ENCODE measurements around the gene STXBP6. TPM values are rescaled to one million over a fixed set of nuclear protein-coding genes. Genes with fewer than 3 reads are reported as not detected.

The STXBP6 gene
- total and polyA plus RNA-seq, 2 of the 13 experiments (the other 11 are each of a cell fraction or from before 2014, with no cell fraction given), result 35.3 to 42.8 TPM

DNA sequence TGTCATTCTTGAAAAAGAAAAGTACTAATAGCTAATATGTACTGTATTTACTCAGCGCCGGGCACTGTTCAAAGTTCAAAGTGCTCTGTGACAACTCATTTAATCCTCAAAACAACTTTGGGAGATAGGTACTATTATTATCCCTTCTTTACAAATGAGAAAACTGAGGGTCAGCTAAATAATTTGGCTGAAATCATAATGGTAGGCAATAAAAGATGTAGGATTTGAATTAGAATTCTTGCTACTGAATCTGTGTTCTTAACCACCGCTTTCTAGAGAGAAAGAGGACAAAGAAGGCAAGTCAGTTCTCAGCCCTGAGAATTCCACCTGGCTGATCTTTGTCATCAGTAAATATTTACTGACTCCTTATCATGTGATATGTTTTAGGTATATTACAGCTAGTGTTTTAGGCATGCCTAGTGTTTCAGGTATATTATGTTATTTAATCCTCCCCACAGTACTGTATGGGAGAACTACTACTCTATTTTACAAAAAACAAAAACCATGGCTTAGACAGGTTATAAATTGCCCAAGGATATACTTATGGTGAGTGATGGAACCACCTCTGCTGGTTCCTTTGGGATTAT, 210.2 kb downstream of the STXBP6 start (continued):
- TF ChIP-seq, protein P1, sequence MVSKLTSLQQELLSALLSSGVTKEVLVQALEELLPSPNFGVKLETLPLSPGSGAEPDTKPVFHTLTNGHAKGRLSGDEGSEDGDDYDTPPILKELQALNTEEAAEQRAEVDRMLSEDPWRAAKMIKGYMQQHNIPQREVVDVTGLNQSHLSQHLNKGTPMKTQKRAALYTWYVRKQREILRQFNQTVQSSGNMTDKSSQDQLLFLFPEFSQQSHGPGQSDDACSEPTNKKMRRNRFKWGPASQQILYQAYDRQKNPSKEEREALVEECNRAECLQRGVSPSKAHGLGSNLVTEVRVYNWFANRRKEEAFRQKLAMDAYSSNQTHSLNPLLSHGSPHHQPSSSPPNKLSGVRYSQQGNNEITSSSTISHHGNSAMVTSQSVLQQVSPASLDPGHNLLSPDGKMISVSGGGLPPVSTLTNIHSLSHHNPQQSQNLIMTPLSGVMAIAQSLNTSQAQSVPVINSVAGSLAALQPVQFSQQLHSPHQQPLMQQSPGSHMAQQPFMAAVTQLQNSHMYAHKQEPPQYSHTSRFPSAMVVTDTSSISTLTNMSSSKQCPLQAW (CRISPR knock-in tag; IDR thresholded peaks at IDR 0.05), result no peak
- TF ChIP-seq, protein P2, sequence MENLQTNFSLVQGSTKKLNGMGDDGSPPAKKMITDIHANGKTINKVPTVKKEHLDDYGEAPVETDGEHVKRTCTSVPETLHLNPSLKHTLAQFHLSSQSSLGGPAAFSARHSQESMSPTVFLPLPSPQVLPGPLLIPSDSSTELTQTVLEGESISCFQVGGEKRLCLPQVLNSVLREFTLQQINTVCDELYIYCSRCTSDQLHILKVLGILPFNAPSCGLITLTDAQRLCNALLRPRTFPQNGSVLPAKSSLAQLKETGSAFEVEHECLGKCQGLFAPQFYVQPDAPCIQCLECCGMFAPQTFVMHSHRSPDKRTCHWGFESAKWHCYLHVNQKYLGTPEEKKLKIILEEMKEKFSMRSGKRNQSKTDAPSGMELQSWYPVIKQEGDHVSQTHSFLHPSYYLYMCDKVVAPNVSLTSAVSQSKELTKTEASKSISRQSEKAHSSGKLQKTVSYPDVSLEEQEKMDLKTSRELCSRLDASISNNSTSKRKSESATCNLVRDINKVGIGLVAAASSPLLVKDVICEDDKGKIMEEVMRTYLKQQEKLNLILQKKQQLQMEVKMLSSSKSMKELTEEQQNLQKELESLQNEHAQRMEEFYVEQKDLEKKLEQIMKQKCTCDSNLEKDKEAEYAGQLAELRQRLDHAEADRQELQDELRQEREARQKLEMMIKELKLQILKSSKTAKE (CRISPR knock-in tag; IDR thresholded peaks at IDR 0.05; ENCODE audit: borderline replicate concordance), result no peak
- TF ChIP-seq, protein P3, sequence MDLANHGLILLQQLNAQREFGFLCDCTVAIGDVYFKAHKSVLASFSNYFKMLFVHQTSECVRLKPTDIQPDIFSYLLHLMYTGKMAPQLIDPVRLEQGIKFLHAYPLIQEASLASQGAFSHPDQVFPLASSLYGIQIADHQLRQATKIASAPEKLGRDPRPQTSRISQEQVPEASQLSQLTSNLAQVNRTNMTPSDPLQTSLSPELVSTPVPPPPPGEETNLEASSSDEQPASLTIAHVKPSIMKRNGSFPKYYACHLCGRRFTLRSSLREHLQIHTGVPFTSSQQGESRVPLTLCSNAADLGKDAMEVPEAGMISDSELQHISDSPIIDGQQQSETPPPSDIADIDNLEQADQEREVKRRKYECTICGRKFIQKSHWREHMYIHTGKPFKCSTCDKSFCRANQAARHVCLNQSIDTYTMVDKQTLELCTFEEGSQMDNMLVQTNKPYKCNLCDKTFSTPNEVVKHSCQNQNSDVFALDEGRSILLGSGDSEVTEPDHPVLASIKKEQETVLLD (CRISPR knock-in tag; IDR thresholded peaks at IDR 0.05; ENCODE audit: low read depth), result no peak
- TF ChIP-seq, protein P4, sequence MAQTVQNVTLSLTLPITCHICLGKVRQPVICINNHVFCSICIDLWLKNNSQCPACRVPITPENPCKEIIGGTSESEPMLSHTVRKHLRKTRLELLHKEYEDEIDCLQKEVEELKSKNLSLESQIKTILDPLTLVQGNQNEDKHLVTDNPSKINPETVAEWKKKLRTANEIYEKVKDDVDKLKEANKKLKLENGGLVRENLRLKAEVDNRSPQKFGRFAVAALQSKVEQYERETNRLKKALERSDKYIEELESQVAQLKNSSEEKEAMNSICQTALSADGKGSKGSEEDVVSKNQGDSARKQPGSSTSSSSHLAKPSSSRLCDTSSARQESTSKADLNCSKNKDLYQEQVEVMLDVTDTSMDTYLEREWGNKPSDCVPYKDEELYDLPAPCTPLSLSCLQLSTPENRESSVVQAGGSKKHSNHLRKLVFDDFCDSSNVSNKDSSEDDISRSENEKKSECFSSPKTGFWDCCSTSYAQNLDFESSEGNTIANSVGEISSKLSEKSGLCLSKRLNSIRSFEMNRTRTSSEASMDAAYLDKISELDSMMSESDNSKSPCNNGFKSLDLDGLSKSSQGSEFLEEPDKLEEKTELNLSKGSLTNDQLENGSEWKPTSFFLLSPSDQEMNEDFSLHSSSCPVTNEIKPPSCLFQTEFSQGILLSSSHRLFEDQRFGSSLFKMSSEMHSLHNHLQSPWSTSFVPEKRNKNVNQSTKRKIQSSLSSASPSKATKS (CRISPR knock-in tag; IDR thresholded peaks at IDR 0.05), result no peak
- TF ChIP-seq ELF1 (CRISPR knock-in tag; IDR thresholded peaks at IDR 0.05), result no peak
- TF ChIP-seq RXRB (CRISPR knock-in tag; IDR thresholded peaks at IDR 0.05; ENCODE audit: borderline replicate concordance), result peak; percentile 77
- peak; percentile 83 for TF ChIP-seq HDAC1 (CRISPR knock-in tag; IDR thresholded peaks at IDR 0.05)
- TF ChIP-seq, protein P5, sequence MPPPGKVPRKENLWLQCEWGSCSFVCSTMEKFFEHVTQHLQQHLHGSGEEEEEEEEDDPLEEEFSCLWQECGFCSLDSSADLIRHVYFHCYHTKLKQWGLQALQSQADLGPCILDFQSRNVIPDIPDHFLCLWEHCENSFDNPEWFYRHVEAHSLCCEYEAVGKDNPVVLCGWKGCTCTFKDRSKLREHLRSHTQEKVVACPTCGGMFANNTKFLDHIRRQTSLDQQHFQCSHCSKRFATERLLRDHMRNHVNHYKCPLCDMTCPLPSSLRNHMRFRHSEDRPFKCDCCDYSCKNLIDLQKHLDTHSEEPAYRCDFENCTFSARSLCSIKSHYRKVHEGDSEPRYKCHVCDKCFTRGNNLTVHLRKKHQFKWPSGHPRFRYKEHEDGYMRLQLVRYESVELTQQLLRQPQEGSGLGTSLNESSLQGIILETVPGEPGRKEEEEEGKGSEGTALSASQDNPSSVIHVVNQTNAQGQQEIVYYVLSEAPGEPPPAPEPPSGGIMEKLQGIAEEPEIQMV (CRISPR knock-in tag; IDR thresholded peaks at IDR 0.05; ENCODE audit: low read depth), result no peak
- TF ChIP-seq, protein P6, sequence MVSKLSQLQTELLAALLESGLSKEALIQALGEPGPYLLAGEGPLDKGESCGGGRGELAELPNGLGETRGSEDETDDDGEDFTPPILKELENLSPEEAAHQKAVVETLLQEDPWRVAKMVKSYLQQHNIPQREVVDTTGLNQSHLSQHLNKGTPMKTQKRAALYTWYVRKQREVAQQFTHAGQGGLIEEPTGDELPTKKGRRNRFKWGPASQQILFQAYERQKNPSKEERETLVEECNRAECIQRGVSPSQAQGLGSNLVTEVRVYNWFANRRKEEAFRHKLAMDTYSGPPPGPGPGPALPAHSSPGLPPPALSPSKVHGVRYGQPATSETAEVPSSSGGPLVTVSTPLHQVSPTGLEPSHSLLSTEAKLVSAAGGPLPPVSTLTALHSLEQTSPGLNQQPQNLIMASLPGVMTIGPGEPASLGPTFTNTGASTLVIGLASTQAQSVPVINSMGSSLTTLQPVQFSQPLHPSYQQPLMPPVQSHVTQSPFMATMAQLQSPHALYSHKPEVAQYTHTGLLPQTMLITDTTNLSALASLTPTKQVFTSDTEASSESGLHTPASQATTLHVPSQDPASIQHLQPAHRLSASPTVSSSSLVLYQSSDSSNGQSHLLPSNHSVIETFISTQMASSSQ (IDR thresholded peaks at IDR 0.05; ENCODE audit: low read depth), result peak; percentile 74
- TF ChIP-seq, protein P6 (CRISPR knock-in tag; IDR thresholded peaks at IDR 0.05; ENCODE audit: borderline replicate concordance), result peak; percentile 85; the same call in 1 of the 2 replicates
- no peak for TF ChIP-seq CBX5 (CRISPR knock-in tag; IDR thresholded peaks at IDR 0.05; ENCODE audit: borderline replicate concordance)
- TF ChIP-seq JDP2 (CRISPR knock-in tag; IDR thresholded peaks at IDR 0.05; ENCODE audit: borderline replicate concordance), result no peak; the same call in 1 of the 2 replicates
- no peak for TF ChIP-seq GPN1 (CRISPR knock-in tag; IDR thresholded peaks at IDR 0.05; ENCODE audit: borderline replicate concordance)
- TF ChIP-seq SATB2 (CRISPR knock-in tag; IDR thresholded peaks at IDR 0.05), result peak; percentile 98; the same call in 1 of the 2 replicates

All from HepG2 (cell line).